ENCODE measurements around the gene PSMA4.
A peak's percentile ranks its signal among the peaks of the same experiment; 100 is the strongest.
"Not testable (repeated sequence)": the region's sequence is repeated elsewhere in the genome, so short reads cannot be mapped to it uniquely, and the experiment has no call there.

Gene PSMA4

GRCh38 chr15:78537266-78537905, 2.9 kb upstream of the PSMA4 start:
- Histone ChIP-seq H4K20me1 (ENCODE audit: insufficient read depth) (no peaks in the 10 kb centered on the region), H3K36me3 (ENCODE audit: insufficient read depth) (0 out of 2 replicates have a peak, but pooled peaks cover 3% of the 10 kb centered on the region), H3K4me1 (ENCODE audit: low read depth, poor library complexity, severe bottlenecking) (peaks cover 43% of the 10 kb centered on the region), H3K79me2 (ENCODE audit: insufficient read depth, low read depth) (peaks cover 22% of the 10 kb centered on the region), H3K4me2 (no peak overlapping the region), H3K9ac (no peak overlapping the region), H3K4me3 (IDR thresholded peaks at IDR 0.05; ENCODE audit: insufficient read depth, low read depth, low read length) (no peak overlapping the region), H2AFZ (ENCODE audit: low read depth) (no peak overlapping the region), H3K27ac (no peak overlapping the region), H3K27me3 (ENCODE audit: insufficient read depth, low read depth) (no peaks in the 10 kb centered on the region)
- TF ChIP-seq, protein P1, sequence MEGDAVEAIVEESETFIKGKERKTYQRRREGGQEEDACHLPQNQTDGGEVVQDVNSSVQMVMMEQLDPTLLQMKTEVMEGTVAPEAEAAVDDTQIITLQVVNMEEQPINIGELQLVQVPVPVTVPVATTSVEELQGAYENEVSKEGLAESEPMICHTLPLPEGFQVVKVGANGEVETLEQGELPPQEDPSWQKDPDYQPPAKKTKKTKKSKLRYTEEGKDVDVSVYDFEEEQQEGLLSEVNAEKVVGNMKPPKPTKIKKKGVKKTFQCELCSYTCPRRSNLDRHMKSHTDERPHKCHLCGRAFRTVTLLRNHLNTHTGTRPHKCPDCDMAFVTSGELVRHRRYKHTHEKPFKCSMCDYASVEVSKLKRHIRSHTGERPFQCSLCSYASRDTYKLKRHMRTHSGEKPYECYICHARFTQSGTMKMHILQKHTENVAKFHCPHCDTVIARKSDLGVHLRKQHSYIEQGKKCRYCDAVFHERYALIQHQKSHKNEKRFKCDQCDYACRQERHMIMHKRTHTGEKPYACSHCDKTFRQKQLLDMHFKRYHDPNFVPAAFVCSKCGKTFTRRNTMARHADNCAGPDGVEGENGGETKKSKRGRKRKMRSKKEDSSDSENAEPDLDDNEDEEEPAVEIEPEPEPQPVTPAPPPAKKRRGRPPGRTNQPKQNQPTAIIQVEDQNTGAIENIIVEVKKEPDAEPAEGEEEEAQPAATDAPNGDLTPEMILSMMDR (conservative IDR thresholded peaks at IDR 0.05; ENCODE audit: low read depth, low read length) = no peak

DNA sequence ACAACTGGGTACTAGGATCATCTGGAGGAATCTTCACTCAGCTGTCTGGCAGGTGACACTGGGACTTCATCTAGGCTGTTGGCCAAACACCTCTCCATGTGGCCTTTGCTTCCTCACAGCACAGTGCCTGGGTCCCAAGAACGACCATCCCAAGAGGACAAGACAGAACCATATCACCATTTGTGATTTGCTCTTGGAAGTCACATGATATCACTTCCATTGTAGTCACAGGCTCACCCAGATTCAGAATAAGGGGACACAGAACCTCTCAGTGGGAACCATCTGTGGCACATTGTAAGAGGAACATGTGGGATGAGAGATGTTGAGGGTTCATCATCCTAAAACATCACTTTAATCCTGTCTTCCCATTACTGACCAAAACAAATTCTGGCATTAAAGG, 1.9 kb upstream of the PSMA4 start:
- no peak overlapping the region for H3K9ac ChIP-seq
- no peak overlapping the region for H2AFZ ChIP-seq (ENCODE audit: low read depth)
- peaks cover 53% of the 10 kb centered on the region for H3K4me1 ChIP-seq (ENCODE audit: low read depth, poor library complexity, severe bottlenecking)
- no peak overlapping the region for H3K27ac ChIP-seq
- H3K27me3 ChIP-seq (ENCODE audit: insufficient read depth, low read depth) = no peaks in the 10 kb centered on the region
- TF ChIP-seq, protein P1 (conservative IDR thresholded peaks at IDR 0.05; ENCODE audit: low read depth, low read length) = no peak
- no peak overlapping the region for H3K4me3 ChIP-seq (IDR thresholded peaks at IDR 0.05; ENCODE audit: insufficient read depth, low read depth, low read length)
- H4K20me1 ChIP-seq (ENCODE audit: insufficient read depth) = no peaks in the 10 kb centered on the region
- no peak overlapping the region for H3K4me2 ChIP-seq
- peaks cover 31% of the 10 kb centered on the region for H3K79me2 ChIP-seq (ENCODE audit: insufficient read depth, low read depth)
- H3K36me3 ChIP-seq (ENCODE audit: insufficient read depth) = peaks cover 8% of the 10 kb centered on the region; the same call in 1 of the 2 replicates

- not testable (repeated sequence) for H3K4me3 ChIP-seq (IDR thresholded peaks at IDR 0.05; ENCODE audit: insufficient read depth, low read depth, low read length); H4K20me1 ChIP-seq (ENCODE audit: insufficient read depth); H3K27me3 ChIP-seq (ENCODE audit: insufficient read depth, low read depth)
- peaks cover 11% of the 10 kb centered on the region; the same call in 1 of the 2 replicates for H3K36me3 ChIP-seq (ENCODE audit: insufficient read depth)
- peak overlapping the region; percentile 62; the same call in 1 of the 2 replicates for H2AFZ ChIP-seq (ENCODE audit: low read depth)
- peak overlapping the region; percentile 96 for H3K27ac ChIP-seq
- peaks cover 65% of the 10 kb centered on the region for H3K4me1 ChIP-seq (ENCODE audit: low read depth, poor library complexity, severe bottlenecking)
- H3K79me2 ChIP-seq (ENCODE audit: insufficient read depth, low read depth) = peaks cover 42% of the 10 kb centered on the region
- peak overlapping the region; percentile 94 for H3K9ac ChIP-seq
- peak overlapping the region; percentile 72 for H3K4me2 ChIP-seq
Measured at GRCh38 chr15:78539464-78540140, 642 bp upstream of the PSMA4 start.

DNA sequence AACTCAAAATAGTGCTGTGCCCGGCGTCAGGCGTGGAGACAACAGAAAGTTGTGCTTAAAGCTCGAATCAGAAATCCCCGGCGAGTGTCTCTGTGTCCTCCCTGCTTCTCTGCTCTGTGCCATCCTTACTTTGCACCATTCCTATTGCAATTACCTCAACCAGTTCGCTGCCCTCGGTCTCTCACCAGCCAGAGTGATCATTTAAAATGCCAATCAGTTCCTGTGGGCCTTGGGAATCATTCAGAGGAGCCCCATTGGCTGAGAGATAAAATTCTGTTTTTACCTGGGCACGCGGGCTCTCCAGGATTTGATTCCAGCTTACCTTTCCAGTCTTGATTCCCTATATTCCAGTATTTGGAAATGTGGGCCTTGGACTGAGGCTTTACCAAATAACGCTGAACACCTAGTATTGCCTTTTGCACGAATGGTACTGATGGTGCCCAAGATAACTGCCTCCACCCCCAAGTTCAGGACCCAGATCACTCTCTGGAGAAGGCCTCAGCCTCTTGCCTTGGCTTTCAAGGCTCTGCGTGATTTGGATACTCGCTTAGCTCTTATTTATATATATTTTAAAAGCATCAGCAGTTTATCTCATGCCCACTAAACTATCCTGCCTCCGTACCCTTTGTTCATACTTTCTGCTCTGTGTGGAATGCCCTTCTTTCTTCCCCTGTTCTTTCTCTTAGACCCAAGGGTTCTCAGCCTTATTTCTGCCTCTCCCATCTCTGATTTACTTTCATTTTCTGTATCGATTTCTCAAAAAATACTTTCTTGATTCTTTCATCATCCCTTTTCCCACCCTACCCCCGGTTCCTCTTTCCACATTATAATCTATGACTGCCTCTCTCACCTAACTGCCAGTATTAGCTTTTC, 863 bp downstream of the PSMA4 start:
- TF ChIP-seq, protein P1 (conservative IDR thresholded peaks at IDR 0.05; ENCODE audit: low read depth, low read length) = no peak
- peaks cover 24% of the 10 kb centered on the region; the same call in 1 of the 2 replicates for H3K36me3 ChIP-seq (ENCODE audit: insufficient read depth)
- H3K4me1 ChIP-seq (ENCODE audit: low read depth, poor library complexity, severe bottlenecking) = peaks cover 72% of the 10 kb centered on the region
- H3K27ac ChIP-seq = peak overlapping the region; percentile 96
- H2AFZ ChIP-seq (ENCODE audit: low read depth) = peak overlapping the region; percentile 62; the same call in 1 of the 2 replicates
- peaks cover 55% of the 10 kb centered on the region for H3K79me2 ChIP-seq (ENCODE audit: insufficient read depth, low read depth)
- peak overlapping the region; percentile 94 for H3K9ac ChIP-seq
- no peaks in the 10 kb centered on the region for H4K20me1 ChIP-seq (ENCODE audit: insufficient read depth)
- no peak overlapping the region for H3K4me3 ChIP-seq (IDR thresholded peaks at IDR 0.05; ENCODE audit: insufficient read depth, low read depth, low read length)
- H3K4me2 ChIP-seq = peak overlapping the region; percentile 94
- no peaks in the 10 kb centered on the region for H3K27me3 ChIP-seq (ENCODE audit: insufficient read depth, low read depth)

Data from KMS-11 (cell line).